AG09319 (cell line): ENCODE data around the gene LRRC43.

ENCODE experiments used
- DNase-seq: peaks from one replicate; pipeline ENCODE4 v3.0.0-alpha.2; 2010; ENCODE audit warnings: low read depth; ENCODE audit errors: extremely low read depth
- CTCF ChIP-seq: IDR thresholded peaks from 2 replicates; pipeline ENCODE4 v1.5.1; 2011; ENCODE audit warnings: low read depth, mild to moderate bottlenecking, inconsistent platforms, low read length, moderate library complexity

LRRC43 gene

GRCh38 chr12:122182887-122183587 is at the start of gene LRRC43:
TSS of gene LRRC43 (plus strand) at chr12:122183123. CDS start at chr12:122183145, 22 bp downstream.
- TF ChIP-seq CTCF = no peak
- DNase-seq = no peak

GRCh38 chr12:122133192-122133950 is 49.6 kb upstream of the LRRC43 start:
- DNase-seq = no peak
- no peak for TF ChIP-seq CTCF

- TF ChIP-seq CTCF = no peak
These were observed 47.4 kb upstream of the LRRC43 start for GRCh38 chr12:122135437-122136031.

GRCh38 chr12:122137229-122137628 is 45.7 kb upstream of the LRRC43 start:
- TF ChIP-seq CTCF = no peak
- DNase-seq = no peak

More at GRCh38 chr12:122135437-122136031, 47.4 kb upstream of the LRRC43 start:
- DNase-seq = no peak

GRCh38 chr12:122137681-122138080 is 45.2 kb upstream of the LRRC43 start:
- TF ChIP-seq CTCF = no peak
- no peak for DNase-seq

- no peak for DNase-seq
- TF ChIP-seq CTCF = no peak
These were observed 44.7 kb upstream of the LRRC43 start for GRCh38 chr12:122138181-122138580.

- DNase-seq = no peak
- no peak for TF ChIP-seq CTCF
These were observed 44.3 kb upstream of the LRRC43 start for GRCh38 chr12:122138616-122139015.
